Panc1 (cell line): ENCODE data around the gene U2AF1L4.

ENCODE experiments used
- POLR2AphosphoS5 ChIP-seq: IDR thresholded peaks from 2 replicates; pipeline ENCODE4 v1.6.1; 2012; ENCODE audit warnings: mild to moderate bottlenecking, low read depth, low read length, moderate library complexity
- REST ChIP-seq, 2 experiments: IDR thresholded peaks; 2 replicates each; pipeline ENCODE4 v1.6.1; 2011 to 2012; ENCODE audit warnings: low read depth in 2 of 2, control low read depth in 1 of 2, low read length in 1 of 2, mild to moderate bottlenecking in 1 of 2, moderate library complexity in 1 of 2; ENCODE audit not compliant: insufficient read depth in 1 of 2
- SIN3A ChIP-seq: IDR thresholded peaks from 2 replicates; pipeline ENCODE4 v1.6.1; 2012; ENCODE audit warnings: low read depth, mild to moderate bottlenecking, low read length, moderate library complexity, borderline replicate concordance; ENCODE audit not compliant: insufficient read depth
- TCF7L2 ChIP-seq: IDR thresholded peaks from 2 replicates; pipeline ENCODE4 v1.6.1; 2011; ENCODE audit warnings: mild to moderate bottlenecking, low read depth, low read length, inconsistent platforms
- TF ChIP-seq, protein P1 (sequence below): fragments of 450-650 bp; IDR thresholded peaks from 2 replicates; pipeline ENCODE4 v1.5.1; 2017; ENCODE audit warnings: mild to moderate bottlenecking

- TF ChIP-seq, protein P1, sequence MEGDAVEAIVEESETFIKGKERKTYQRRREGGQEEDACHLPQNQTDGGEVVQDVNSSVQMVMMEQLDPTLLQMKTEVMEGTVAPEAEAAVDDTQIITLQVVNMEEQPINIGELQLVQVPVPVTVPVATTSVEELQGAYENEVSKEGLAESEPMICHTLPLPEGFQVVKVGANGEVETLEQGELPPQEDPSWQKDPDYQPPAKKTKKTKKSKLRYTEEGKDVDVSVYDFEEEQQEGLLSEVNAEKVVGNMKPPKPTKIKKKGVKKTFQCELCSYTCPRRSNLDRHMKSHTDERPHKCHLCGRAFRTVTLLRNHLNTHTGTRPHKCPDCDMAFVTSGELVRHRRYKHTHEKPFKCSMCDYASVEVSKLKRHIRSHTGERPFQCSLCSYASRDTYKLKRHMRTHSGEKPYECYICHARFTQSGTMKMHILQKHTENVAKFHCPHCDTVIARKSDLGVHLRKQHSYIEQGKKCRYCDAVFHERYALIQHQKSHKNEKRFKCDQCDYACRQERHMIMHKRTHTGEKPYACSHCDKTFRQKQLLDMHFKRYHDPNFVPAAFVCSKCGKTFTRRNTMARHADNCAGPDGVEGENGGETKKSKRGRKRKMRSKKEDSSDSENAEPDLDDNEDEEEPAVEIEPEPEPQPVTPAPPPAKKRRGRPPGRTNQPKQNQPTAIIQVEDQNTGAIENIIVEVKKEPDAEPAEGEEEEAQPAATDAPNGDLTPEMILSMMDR, result no peak
- TF ChIP-seq POLR2AphosphoS5 (no peak), REST (IDR thresholded peaks at IDR 0.05; ENCODE audit: insufficient read depth in 1 of 2, low read depth in 2 of 2, low read length in 1 of 2) (no peak), SIN3A (no peak), TCF7L2 (no peak)
These were observed 48.4 kb downstream of the U2AF1L4 start for GRCh38 chr19:35696835-35697234.
